H1 (cell line): Measurements from ENCODE around the gene FUBP3. TPM values are rescaled to one million over a fixed set of nuclear protein-coding genes. Genes with fewer than 3 reads are reported as not detected.
A peak's percentile ranks its signal among the peaks of the same experiment; 100 is the strongest.

ENCODE experiments used
- ASH2L ChIP-seq: fragments of 200-600, 300-600 bp; sonication (generic); IDR thresholded peaks from one replicate; pipeline ENCODE4 v1.7.1; 2017; ENCODE audit warnings: low read length
- CHD2 ChIP-seq: IDR thresholded peaks from 2 replicates; pipeline ENCODE4 v1.6.1; 2012; ENCODE audit warnings: low read length, improper control_type of control experiment
- NANOG ChIP-seq: IDR thresholded peaks from 2 replicates; pipeline ENCODE4 v1.6.1; 2011; ENCODE audit warnings: low read length, low read depth, mild to moderate bottlenecking, inconsistent platforms; ENCODE audit not compliant: insufficient read depth, poor library complexity, severe bottlenecking
- SP1 ChIP-seq: IDR thresholded peaks from 2 replicates; pipeline ENCODE4 v1.6.1; 2011; ENCODE audit warnings: low read depth, low read length
- TAF7 ChIP-seq: optimal IDR thresholded peaks from 2 replicates; pipeline ENCODE3; 2011; ENCODE audit warnings: low read depth, mild to moderate bottlenecking, inconsistent platforms, low read length, moderate library complexity, borderline replicate concordance
- polyA plus RNA-seq, 7 experiments: library from polyadenylated mRNA; depleted of rRNA in 3 of 7; stranded (reverse) in 5 of 7; unstranded in 2 of 7; fragments of >200 nt in 5 of 7; fragments of 200-250 nt in 2 of 7; gene quantifications; 1 replicate in 5 of 7; 2 replicates in 1 of 7; 4 replicates in 1 of 7; pipeline versions ENCODE4 v1.2.1 to v1.2.3, GENCODE V29; 2011 to 2013; ENCODE audit warnings: missing spikeins in 2 of 7, mixed read lengths in 2 of 7
- total RNA-seq: library from RNA; stranded (reverse); fragmentation: NEBNext Ultra II Directional; extraction: Animal tissue kit (Norgen Biotek cat#: 25700); gene quantifications from 2 replicates; pipeline ENCODE4 v1.2.1, GENCODE V29; 2021
- TF ChIP-seq, protein P1 (sequence below): IDR thresholded peaks from 2 replicates; pipeline ENCODE4 v1.6.1; 2012; ENCODE audit warnings: inconsistent platforms
- TF ChIP-seq, protein P2 (sequence below): IDR thresholded peaks from 2 replicates; pipeline ENCODE4 v1.6.1; 2011; ENCODE audit warnings: low read depth, mild to moderate bottlenecking, low read length; ENCODE audit not compliant: insufficient read depth
- TF ChIP-seq, protein P3 (sequence below): IDR thresholded peaks from 2 replicates; pipeline ENCODE4 v1.6.1; 2011; ENCODE audit warnings: low read length, improper control_type of control experiment

FUBP3 gene
- total and polyA plus RNA-seq, 2 of the 8 experiments (the other 6 are each of a cell fraction or from before 2014, with no cell fraction given), result 23.7 to 76.4 TPM

DNA sequence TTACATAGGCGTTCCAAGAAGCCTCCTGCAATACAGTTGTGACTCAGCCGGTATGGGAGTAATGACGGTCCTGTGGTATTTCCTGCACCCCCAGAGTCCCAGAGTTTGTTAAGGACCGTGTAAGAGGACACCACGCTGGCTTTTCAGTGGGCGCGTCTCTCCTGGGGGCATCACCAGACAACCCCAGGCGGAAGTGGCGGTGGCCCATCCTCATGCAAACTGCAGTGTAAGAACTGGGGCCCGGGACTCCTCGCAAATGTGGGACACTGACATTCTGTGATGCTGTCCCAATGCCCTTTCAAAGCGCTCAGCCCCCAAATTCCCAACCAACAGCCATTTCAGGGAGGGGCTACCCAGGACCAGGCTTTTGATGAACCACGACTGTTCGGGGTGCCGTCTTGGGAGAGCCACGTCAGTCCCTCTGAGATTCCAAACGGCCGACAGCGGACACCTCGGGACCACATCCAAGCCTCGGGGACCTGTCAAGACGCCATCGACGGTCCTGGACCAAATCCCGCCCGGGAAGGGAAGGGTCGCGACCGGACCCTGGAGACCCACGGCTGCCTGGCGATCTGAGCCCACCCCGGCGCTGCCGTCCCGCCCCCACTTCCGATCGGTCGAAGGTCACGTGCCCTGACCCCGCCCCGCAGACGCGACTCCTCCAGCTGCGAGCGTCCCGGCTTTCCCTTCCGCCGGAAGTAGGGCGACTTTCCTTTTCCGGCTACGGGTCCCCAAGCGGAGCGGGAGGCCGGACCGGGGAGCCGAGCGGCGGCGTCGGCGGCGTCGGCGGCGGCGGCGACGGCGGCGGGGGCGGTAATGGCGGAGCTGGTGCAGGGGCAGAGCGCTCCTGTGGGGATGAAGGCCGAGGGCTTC lies at the start of gene FUBP3 (continued):
- TF ChIP-seq, protein P1, sequence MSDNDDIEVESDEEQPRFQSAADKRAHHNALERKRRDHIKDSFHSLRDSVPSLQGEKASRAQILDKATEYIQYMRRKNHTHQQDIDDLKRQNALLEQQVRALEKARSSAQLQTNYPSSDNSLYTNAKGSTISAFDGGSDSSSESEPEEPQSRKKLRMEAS, result peak; percentile 73
- TF ChIP-seq TAF7, result no peak
- TF ChIP-seq, protein P2, sequence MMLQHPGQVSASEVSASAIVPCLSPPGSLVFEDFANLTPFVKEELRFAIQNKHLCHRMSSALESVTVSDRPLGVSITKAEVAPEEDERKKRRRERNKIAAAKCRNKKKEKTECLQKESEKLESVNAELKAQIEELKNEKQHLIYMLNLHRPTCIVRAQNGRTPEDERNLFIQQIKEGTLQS, result peak; percentile 80
- no peak for TF ChIP-seq CHD2
- TF ChIP-seq, protein P3, sequence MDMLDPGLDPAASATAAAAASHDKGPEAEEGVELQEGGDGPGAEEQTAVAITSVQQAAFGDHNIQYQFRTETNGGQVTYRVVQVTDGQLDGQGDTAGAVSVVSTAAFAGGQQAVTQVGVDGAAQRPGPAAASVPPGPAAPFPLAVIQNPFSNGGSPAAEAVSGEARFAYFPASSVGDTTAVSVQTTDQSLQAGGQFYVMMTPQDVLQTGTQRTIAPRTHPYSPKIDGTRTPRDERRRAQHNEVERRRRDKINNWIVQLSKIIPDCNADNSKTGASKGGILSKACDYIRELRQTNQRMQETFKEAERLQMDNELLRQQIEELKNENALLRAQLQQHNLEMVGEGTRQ, result peak; percentile 94
- TF ChIP-seq NANOG, result no peak
- no peak for TF ChIP-seq SP1
- peak; percentile 52 for TF ChIP-seq ASH2L
